Neural crest cell (in vitro differentiated cells): ENCODE measurements around the gene WDR59. TPM values are rescaled to one million over a fixed set of nuclear protein-coding genes. Genes with fewer than 3 reads are reported as not detected.

Source experiments
- DNase-seq: peaks from one replicate; pipeline ENCODE4 v3.0.0; 2021; ENCODE audit warnings: low read depth, mixed read lengths, low spot score
- H3K27ac Mint-ChIP-seq: one replicate; pipeline ENCODE4 v1.8.0; 2021; ENCODE audit warnings: mild to moderate bottlenecking, mixed read lengths; ENCODE audit not compliant: unreplicated experiment
- H3K27me3 Mint-ChIP-seq: 2 replicates; pipeline ENCODE4 v1.8.0; 2021; ENCODE audit warnings: low read depth, mild to moderate bottlenecking, mixed read lengths
- H3K36me3 Mint-ChIP-seq: 2 replicates; pipeline ENCODE4 v1.8.0; 2021; ENCODE audit warnings: low read depth, mild to moderate bottlenecking, mixed read lengths
- H3K4me1 Mint-ChIP-seq: 2 replicates; pipeline ENCODE4 v1.8.0; 2021; ENCODE audit warnings: mixed read lengths
- H3K4me3 Mint-ChIP-seq: one replicate; pipeline ENCODE4 v1.8.0; 2021; ENCODE audit warnings: mild to moderate bottlenecking, mixed read lengths
- H3K9me3 Mint-ChIP-seq: 2 replicates; pipeline ENCODE4 v1.8.0; 2021; ENCODE audit warnings: mixed read lengths
- total RNA-seq: library from RNA; stranded (reverse); gene quantifications from 2 replicates; pipeline ENCODE4 v1.2.1, GENCODE V29; 2021
- TF ChIP-seq, protein P1 (sequence below): fragments of 200-600 bp; sonication (generic); conservative IDR thresholded peaks from 2 replicates; pipeline ENCODE4 v1.5.0; 2021; ENCODE audit warnings: antibody characterized with exemption, mild to moderate bottlenecking

WDR59 gene
- total RNA-seq, 1 donor from 2014 or later = 85.3 TPM

DNA sequence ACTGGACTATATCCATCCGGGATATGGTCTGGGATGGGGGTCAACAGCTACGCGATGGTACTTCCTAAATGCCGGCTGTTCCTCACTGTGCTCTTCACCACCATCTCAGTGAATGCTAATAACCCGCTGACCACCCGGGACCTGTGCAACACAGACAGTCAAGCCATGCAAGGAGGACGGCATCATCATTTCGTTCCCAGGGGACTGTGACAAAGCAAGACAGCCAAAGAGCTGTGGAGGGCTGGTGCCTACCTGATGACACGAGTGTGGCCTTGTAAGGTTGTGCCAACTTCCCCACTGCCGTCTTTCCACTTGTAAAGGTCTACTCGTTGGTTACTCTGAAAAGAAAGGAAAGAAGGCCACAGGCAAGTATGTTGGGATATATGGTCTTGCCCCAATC lies 33.7 kb downstream of the WDR59 start:
- peaks cover 25% of the 10 kb centered on the region for H3K36me3 Mint-ChIP-seq
- H3K27me3 Mint-ChIP-seq = no peaks in the 10 kb centered on the region
- no peaks in the 10 kb centered on the region for H3K9me3 Mint-ChIP-seq
- TF ChIP-seq, protein P1, sequence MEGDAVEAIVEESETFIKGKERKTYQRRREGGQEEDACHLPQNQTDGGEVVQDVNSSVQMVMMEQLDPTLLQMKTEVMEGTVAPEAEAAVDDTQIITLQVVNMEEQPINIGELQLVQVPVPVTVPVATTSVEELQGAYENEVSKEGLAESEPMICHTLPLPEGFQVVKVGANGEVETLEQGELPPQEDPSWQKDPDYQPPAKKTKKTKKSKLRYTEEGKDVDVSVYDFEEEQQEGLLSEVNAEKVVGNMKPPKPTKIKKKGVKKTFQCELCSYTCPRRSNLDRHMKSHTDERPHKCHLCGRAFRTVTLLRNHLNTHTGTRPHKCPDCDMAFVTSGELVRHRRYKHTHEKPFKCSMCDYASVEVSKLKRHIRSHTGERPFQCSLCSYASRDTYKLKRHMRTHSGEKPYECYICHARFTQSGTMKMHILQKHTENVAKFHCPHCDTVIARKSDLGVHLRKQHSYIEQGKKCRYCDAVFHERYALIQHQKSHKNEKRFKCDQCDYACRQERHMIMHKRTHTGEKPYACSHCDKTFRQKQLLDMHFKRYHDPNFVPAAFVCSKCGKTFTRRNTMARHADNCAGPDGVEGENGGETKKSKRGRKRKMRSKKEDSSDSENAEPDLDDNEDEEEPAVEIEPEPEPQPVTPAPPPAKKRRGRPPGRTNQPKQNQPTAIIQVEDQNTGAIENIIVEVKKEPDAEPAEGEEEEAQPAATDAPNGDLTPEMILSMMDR = no peak
- H3K4me3 Mint-ChIP-seq = no peak overlapping the region
- no peak for DNase-seq
- peaks cover 12% of the 10 kb centered on the region for H3K4me1 Mint-ChIP-seq
- H3K27ac Mint-ChIP-seq = no peak overlapping the region

GRCh38 chr16:74950511-74950910 lies 34.4 kb downstream of the WDR59 start:
- no peak for DNase-seq
- Mint-ChIP-seq H3K9me3 (no peaks in the 10 kb centered on the region), H3K27me3 (no peaks in the 10 kb centered on the region), H3K27ac (no peak overlapping the region), H3K4me3 (no peak overlapping the region), H3K36me3 (peaks cover 22% of the 10 kb centered on the region), H3K4me1 (peaks cover 11% of the 10 kb centered on the region)
- TF ChIP-seq, protein P1 = no peak

DNA sequence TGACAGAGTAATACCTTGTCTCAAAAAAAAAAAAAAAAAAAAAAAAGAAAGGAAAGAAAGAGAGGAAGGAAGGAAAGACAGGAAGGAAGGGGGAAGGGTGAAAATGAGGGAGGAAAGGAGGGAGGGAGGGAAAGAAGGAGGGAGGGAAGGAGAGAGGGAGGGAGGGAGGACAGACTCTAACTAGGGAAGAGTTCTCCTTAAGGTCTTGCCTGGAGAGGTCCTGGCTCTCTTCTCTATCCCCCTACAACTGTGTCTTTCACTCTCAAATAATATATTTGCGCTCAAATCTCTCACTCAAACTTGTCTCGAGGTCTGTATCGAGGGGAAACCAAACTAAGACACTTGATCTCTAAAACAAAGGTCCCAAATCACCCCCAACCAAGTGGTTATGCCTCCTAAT lies 35.6 kb downstream of the WDR59 start:
- TF ChIP-seq, protein P1 = no peak
- Mint-ChIP-seq H3K27ac (no peak overlapping the region), H3K4me1 (no peaks in the 10 kb centered on the region), H3K36me3 (peaks cover 12% of the 10 kb centered on the region), H3K27me3 (no peaks in the 10 kb centered on the region), H3K9me3 (no peaks in the 10 kb centered on the region), H3K4me3 (no peak overlapping the region)
- DNase-seq = no peak

GRCh38 chr16:74944466-74944865 lies 40.5 kb downstream of the WDR59 start:
- Mint-ChIP-seq H3K27ac (no peak overlapping the region), H3K27me3 (no peaks in the 10 kb centered on the region), H3K4me1 (no peaks in the 10 kb centered on the region), H3K4me3 (no peak overlapping the region), H3K36me3 (peaks cover 6% of the 10 kb centered on the region), H3K9me3 (no peaks in the 10 kb centered on the region)
- TF ChIP-seq, protein P1 = no peak
- DNase-seq = no peak

DNA sequence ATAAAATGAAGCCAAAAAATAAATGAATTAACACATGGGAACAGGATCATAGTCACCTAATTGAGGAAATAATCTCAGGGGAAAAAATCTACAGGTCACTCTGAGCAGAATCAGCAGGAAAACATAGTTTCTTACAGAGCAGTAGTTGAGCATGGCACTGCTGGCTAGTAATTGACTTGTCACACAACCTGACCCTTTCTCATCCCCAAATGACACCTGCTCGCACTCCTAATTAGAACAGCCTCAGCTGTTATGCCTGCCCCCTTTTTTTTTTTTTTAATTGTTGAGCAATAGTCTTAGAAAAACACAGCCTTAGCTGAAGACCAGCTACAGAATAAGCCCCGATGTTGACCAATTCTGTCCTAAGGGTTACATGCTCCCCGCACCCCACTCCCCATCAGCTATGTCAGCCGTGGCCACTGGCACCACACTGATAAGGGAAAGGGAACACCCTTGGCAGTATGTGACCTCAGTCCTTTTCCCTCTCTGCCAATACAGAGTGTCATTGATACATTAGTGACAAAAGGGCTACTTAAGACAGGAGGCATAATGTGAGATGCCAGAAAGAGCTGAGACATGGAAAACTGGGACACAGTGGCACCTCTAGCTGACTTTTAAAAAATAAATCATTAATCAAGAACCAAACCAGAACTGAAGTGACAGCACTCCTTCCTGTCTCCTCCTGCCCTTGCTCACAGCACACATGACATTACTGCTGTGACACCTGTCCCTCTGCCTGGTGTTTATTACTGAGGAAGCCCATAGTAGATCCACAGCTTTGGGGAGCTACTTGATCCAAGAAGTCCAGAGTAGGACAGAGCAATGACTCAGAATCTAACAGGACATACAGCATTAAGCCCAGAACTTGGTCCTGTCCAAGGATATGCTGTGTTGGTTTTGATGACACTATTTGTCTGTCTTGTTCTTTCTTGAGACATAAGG lies 41.7 kb downstream of the WDR59 start:
- TF ChIP-seq, protein P1 = no peak
- no peak overlapping the region for H3K27ac Mint-ChIP-seq
- H3K4me1 Mint-ChIP-seq = no peaks in the 10 kb centered on the region
- no peak for DNase-seq
- no peaks in the 10 kb centered on the region for H3K27me3 Mint-ChIP-seq
- no peaks in the 10 kb centered on the region for H3K9me3 Mint-ChIP-seq
- peaks cover 5% of the 10 kb centered on the region for H3K36me3 Mint-ChIP-seq
- no peak overlapping the region for H3K4me3 Mint-ChIP-seq
